Germinal center (tissue), 1 donor: Measurements from ENCODE around the gene FRMD1.

Experiments
- DNase-seq: peaks from one replicate; pipeline ENCODE4 v3.0.0; 2012; ENCODE audit warnings: mixed read lengths, low spot score

The FRMD1 gene

GRCh38 chr6:168043193-168043847 lies 35.7 kb downstream of the FRMD1 start:
- no peak for DNase-seq

GRCh38 chr6:168042426-168043192 lies 36.4 kb downstream of the FRMD1 start:
- no peak for DNase-seq

GRCh38 chr6:168041928-168042327 lies 37.1 kb downstream of the FRMD1 start:
- DNase-seq, result no peak

- DNase-seq, result no peak
These were observed 38.0 kb downstream of the FRMD1 start for GRCh38 chr6:168040856-168041496.

- DNase-seq, result no peak
These were observed 39.2 kb downstream of the FRMD1 start for GRCh38 chr6:168039849-168040248.

GRCh38 chr6:168039301-168039700 lies 39.7 kb downstream of the FRMD1 start:
- no peak for DNase-seq

GRCh38 chr6:168038576-168039140 lies 40.4 kb downstream of the FRMD1 start:
- no peak for DNase-seq

GRCh38 chr6:168037856-168038255 lies 41.2 kb downstream of the FRMD1 start:
- no peak for DNase-seq

- DNase-seq, result no peak
These were observed 41.8 kb downstream of the FRMD1 start for GRCh38 chr6:168037242-168037641.

- no peak for DNase-seq
These were observed 43.1 kb downstream of the FRMD1 start for GRCh38 chr6:168035661-168036545.

GRCh38 chr6:168035098-168035660 lies 43.8 kb downstream of the FRMD1 start:
- DNase-seq, result no peak

GRCh38 chr6:168034537-168034936 lies 44.5 kb downstream of the FRMD1 start:
- no peak for DNase-seq

GRCh38 chr6:168033791-168034190 lies 45.2 kb downstream of the FRMD1 start:
- DNase-seq, result no peak

GRCh38 chr6:168032005-168032760 lies 46.8 kb downstream of the FRMD1 start:
- DNase-seq, result no peak

GRCh38 chr6:168031411-168031971 lies 47.5 kb downstream of the FRMD1 start:
- DNase-seq, result no peak

- DNase-seq, result no peak
These were observed 48.1 kb downstream of the FRMD1 start for GRCh38 chr6:168030908-168031307.

GRCh38 chr6:168030218-168030746 lies 48.7 kb downstream of the FRMD1 start:
- no peak for DNase-seq

GRCh38 chr6:168029459-168030217 lies 49.4 kb downstream of the FRMD1 start:
- DNase-seq, result no peak

- DNase-seq, result no peak
These were observed 50.8 kb downstream of the FRMD1 start for GRCh38 chr6:168028181-168028580.
